T-helper 9 cell (primary cell): ENCODE measurements around the gene TNIP3.
"Not testable (repeated sequence)": the region's sequence is repeated elsewhere in the genome, so short reads cannot be mapped to it uniquely, and the experiment has no call there.

Experiments
- DNase-seq: peaks from one replicate; pipeline ENCODE4 v3.0.0-alpha.2; 2020

Gene TNIP3

DNA sequence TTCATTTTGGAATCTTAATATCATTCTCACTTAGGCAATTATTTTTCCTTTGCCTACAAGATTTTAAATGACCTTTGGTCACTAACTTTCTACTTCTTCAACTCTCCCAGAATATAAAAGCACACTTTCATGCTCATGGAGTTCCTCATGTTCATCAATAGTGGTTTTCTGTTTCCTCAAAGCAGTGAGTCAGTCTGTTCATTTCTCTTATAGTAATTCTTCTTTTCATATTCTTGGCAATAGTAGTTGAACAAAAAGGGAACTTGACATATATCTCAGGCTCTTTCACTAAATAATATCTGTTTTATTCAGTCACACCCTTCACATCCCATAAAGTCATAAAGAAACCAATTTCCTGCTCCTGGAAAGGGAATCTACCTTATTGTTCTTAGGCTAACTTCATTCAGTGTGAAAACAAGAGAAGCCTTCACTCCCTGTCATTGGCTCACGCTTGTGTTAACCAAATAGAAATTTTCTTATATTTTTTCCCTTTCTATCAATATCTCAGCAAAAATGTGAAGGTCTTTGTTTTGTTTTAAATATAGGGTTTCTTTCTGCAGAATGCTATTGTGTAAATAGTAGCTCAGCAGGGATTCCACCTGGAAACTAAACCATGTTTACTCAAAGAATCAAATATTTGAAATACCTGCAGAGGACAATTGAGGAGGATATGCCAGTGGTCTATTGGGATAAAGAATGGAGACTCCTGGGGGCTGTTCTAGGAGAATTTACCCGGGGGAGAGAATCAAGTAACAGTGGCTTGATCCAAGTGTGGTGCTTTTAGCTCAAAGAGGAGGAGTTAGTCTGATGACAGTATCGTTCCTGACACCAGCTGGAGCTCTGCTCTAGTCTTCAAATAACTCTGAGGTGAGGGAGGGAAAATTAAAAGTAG is 13.4 kb upstream of the TNIP3 start:
- DNase-seq: no peak

DNA sequence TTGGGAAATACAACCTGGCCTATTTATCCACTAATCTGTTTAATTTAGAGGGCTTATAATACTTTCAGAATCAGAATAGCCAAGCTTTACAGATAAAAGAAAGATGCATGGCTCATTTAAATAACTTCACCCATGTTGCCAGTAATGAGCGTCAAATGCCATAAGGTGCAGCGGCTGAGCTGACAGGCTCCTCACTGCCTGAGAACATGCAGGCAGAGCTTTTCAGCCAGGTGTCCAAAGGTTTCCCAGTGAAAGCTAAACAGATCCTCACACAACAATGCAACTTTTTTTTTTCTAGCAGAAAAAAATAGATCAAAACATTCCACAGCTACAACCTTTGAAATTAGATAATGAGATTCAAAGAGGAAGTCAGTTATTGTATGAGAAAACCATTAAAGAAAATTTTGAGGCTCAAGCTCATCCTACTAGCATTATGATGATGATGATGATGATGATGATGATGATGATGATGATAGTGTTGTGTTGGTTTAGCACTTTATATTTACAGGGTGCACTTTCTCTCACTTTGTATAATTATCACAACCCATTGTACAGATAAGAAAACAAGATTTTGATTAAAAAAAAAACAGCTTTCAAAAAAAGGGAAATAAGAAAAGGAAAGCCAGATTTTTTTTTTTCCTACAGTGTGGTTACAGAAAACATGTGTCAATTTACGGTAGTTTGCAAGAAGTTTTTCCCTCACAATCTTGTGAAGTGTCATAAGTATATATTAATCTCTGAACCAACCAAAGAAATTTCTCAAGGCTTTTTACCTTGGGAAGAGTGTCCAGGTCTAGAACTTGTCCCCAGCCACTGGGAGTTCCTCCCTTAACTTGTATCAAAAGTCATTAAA is 12.2 kb upstream of the TNIP3 start:
- DNase-seq: no peak

DNA sequence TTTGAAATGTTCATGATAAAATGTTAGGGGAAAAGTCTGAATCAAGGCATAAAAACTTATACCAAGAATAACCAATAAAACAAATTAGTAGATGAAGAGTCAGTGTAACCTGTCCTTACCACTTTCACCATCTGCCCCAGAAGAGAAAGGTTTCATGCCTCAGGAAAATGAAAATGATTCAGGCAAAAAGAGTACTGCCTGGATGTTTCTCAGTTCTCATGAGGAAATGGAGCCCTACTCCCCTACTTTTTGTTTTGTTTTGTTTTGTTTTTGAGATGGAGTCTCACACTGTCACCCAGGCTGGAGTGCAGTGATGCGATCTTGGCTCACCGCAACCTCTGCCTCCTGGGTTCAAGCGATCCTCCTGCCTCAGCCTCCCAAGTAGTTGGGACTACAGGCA is 7.4 kb upstream of the TNIP3 start:
- DNase-seq: not testable (repeated sequence)

DNA sequence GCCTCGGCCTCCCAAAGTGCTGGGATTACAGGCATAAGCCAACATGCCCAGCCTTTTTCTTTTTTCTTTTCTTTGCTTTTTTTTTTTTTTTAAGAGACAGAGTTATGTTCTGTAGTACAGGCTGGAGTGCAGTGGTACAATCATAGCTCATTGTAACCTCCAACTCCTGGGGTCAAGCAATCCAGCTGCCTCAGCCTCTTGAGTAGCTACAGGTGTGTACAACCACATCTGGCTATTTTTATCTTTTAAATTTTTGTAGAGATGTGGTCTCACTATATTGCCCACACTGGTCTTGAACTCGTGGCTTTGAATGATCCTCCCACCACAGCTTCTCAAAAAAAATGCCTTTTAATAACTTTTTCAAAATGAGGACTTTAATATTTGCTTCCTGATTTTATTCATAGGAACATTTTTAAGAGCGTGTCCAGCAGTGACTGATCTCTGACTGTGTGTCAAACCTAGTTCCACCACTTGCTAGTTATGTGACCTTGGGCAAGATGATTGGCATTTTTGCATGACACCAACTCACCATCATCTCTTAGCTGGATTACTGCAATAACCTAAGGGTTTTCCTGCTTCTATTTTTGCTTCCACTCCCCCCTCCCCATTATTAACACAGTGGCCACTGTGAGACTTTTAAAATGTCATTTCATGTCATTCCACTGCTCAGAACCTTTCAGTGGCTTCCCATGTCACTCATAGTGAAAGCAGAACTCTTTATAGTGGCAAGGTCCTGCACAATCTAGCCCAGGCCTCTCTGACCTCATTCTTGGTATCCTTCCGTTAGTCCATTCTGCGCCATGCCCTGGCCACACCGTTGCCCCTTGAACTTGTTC is 4.5 kb upstream of the TNIP3 start:
- DNase-seq: no peak

DNA sequence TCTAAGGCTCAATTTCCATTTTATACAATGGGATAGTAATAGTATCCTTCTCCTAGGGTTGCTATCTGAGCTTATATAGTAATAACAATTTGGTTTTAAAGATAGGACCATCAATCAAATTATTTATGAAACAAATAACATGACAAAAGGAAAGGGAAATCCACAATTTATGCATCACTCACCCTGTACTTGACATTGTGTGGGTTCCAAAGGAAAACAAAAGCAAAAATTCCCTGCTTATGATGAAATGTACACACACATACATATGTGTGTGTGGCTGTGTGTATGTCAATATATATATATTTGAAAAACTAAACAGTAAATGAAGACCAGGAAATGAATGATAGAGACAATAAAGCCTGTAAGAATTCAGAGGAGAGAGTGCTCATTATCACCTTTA is 2.9 kb upstream of the TNIP3 start:
- no peak for DNase-seq

DNA sequence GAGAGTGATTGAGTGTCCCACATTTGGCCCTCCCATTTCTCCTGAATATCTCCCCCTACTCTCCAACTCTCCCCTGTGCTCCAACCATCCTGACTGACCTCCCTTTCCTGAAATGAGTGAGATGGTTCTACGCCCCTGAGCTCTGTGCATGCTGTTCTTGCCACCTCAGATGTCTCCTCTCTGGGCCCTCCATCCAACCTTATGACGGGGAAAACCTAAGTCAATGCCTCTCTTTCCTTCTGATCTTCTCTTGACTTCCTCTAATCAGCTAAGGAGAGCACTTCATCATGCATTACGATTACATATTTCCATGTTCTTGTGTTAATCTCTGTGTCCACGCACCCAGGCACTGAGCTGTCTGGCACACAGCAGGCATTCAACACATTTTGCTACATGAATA is 1.1 kb upstream of the TNIP3 start:
- DNase-seq: no peak

DNA sequence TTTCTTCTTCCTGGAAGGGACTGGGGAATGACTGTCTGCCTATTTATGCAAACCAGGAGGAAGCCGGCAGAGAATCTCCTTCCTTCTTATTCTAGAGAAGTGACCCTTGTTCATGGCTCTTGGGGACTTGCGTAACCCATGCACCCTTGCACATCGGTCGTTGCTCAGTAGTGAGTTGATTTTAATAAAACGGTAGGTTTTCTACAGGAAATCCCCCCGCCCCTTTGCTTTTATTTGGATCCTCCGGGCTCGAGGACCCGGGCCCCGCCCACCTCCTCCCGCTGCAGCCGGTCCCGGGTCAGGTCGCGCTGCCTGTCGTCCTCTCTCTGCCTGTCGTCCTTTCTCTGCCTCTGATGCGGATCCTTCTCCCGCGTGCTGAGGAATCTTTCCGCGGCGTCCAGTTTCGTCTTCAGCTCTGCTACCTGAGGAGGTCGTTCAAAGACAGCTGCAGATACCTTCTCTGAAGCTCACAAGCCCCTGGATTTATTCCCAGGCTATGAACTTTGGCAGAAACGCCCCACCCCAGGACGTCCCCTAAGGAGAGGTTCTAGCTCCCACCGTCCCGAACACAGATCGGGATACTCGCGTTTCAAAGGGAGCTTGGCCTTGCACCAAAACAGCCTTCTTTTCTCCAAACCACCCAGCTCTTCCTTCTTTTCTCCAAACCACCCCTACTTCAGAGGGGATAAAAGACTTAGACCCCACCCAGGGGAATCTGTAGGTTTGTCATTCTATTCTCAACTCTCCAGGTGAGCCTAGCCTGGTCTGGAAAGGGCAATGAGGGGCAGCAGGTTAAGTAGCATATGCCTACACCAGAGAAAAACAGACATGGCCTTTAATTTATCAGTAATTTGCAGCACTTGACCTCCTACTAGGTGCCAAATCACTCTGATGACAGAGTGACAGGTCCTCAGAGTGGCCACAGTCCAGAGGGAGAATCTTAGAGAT is 7.0 kb downstream of the TNIP3 start:
- peak; percentile 15 for DNase-seq

DNA sequence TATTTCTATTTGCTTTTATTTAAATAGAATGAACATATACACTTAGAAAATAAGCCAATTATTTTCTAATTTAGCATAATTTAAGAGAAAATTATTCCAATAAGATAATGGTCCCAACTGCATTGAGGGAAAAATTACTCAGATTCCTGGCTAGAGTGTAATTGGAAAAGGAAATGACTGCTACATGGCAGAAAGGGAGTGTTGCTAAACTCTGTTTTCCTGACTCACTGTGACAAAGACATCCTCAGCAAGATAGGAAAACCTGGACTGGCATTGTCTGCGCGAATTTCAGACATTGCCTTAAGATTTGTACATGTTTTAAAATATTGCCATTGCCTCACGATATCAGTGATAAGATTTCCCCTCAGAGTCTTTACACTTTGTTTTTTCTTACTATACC is 8.2 kb downstream of the TNIP3 start:
- no peak for DNase-seq

DNA sequence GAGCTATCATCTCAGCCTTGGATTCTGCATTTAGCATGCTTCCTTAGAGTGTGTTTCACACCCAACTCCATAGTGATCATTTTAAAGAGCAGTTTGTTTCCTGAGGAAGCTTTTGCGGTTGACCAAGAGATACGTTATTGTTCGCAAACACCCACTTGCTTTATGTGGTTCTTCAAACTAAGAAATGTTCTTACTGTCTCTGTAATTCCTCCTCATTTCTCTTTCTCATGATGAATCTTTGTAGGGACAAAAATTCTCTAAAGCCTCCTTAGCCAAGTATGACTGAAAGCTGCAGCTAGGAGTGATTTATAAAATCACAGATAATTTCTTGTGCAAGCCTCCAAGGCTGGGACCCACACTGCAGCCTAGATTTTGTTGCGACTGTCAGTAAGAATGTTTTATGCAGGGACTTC is 10.0 kb downstream of the TNIP3 start:
- DNase-seq: no peak

DNA sequence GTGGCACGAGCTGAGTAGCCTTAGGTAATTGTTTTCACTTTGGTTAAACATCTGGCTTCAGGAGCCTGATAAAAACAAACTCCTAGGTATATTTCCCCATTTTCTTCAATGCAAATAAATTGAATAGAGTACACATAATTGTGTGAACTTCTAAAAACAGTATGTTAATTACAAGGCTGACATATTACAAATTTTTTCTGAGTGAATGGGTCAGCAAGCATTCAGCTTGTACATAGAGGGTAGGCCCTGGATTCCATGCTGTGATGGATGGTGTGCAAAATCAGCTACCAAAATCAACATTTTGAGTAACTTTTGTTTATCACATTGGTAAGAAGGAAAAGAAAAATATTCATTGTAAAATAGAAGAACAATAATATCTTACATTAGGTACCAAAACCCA is 12.2 kb downstream of the TNIP3 start:
- DNase-seq: no peak

DNA sequence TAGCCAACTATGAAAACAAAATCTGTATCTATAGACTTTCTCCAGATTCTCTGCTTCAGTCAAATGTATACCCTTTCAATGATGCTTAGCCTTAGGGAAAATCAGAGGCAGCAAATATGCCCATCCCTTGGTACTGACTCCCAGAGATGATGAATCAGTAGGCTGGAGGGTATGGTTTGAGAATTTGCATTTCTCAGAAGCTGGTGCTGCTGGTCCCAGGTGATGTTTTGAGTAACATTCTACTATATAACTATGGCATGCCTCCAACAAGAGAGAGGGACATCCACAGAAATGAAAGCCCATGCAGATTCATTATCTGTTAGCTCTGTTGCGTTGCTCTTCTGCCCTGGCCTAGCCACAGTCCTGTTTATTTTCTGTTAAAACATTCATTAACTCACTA is 13.6 kb downstream of the TNIP3 start:
- no peak for DNase-seq

DNA sequence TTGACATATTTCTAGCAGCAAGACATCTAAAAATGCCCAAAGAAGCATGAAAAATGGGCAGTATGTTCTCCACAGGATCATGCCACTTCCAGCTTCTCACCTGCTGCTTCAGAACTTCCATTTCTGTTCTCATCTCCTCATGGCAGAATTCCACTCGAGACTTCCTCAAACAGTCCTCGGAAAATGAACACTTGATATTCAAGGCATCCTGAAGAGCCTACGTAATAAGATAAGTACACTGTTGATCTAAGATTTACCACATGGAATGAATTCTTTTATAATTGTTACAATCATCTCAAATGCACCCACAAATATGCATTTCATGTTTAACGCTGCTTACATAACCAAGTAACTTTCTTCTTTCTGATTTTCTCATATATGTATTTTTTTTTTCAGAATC is 14.1 kb downstream of the TNIP3 start:
- DNase-seq: no peak

DNA sequence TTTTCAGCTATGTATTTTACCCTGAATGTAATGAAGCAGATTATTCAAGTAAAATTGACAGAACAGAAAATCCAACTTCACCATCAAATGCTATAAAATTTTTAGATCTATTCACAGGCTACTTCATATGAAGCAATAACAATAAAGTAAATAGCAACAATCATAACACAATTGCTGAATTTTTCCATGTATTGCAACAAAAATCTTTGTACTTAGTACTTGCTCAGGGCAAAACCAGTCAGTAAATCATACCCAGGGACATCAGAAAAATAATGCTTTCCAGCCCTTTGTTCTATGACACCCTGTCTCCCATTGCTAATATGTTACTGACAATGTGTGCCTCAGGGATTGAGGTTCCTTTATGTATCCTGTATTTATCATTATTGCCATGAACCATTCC is 15.5 kb downstream of the TNIP3 start:
- DNase-seq: no peak

DNA sequence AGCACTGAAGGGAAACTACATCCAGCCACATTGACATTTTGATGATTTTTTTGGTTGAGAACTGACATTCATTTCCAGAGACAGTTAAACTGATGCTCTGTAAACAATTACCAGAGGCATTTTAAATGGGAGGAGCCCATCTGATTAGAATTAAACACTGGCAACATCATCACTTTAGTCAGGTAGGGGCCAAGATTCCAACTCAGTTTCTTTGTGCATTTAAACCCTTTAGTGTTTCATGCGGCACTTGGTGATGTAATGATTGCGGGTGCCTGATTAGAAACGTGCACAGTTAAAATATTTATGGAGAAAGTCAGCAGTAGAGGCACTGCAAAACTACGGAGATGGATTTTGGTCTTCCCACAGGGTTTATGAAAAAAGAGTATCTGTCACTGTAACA is 16.1 kb downstream of the TNIP3 start:
- no peak for DNase-seq

DNA sequence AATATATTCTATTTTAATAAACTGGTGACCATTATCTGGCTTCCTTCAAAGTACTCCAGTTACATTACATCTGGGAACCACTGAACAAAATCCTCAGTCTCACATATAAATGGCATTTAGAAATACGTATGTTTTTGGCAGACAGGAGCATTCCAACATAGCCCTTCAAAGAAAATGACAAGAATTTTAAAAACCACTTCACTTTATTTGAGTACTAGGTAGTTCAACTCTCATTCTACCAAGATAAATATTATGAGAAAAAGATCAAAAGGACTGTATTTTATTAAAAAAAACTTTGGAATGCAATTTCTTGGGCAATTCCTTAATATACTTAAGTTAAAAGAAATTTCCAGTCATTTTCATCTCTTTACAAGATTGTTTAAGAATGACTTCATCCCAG is 17.6 kb downstream of the TNIP3 start:
- DNase-seq: no peak

DNA sequence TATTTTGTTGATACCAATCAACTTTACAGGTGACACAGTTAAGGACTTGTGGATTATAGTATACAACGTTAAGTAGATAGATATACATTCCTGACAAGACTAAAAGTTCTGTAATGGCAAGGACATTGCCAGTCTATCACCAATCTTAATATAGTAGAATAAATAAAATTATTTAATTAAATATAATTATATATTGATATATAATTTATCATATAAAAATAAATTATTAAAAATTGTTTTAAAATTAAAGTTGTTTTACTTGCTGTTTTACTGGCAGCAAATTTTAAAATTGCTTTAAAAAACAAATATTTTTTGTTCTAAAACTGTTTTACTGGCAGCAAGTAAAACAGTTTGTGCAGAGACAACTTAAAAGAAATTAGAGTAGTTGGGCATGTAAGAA is 18.7 kb downstream of the TNIP3 start:
- no peak for DNase-seq

DNA sequence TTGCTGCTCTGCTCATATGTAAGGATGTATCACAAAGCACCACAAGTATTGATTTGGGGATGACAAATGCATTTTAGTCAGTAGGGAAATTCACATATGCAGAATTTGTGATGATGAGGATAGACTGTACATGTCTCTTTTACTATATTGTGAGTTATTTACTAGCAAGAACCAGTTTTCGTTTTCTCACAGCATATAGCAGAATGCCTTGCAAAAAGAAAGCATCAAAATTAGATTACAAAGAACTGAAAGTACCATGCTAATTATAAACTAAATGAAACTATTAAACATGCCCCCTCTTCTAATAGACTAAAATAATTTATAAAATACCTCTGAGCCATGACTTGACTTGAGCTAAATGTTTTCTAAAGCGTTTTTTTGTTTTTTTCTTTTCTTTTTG is 20.1 kb downstream of the TNIP3 start:
- no peak for DNase-seq

DNA sequence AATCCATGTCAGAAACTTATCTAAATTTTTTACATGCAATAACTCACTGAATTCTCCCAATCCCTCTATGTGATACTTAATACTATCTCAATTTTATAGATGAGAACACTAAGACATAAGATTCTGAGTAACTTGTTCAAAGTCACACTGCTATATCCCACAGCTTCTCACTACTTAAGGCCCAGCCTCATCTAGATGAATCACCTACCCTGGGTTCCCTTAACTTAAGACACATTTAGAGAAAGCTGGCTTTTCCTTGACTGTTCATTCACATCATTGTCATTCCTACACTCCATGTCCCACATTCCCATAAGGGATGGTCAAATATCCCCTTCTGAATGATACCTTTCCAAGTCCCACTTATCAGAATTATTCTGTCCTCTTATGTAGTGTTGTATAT is 21.0 kb downstream of the TNIP3 start:
- DNase-seq: no peak

DNA sequence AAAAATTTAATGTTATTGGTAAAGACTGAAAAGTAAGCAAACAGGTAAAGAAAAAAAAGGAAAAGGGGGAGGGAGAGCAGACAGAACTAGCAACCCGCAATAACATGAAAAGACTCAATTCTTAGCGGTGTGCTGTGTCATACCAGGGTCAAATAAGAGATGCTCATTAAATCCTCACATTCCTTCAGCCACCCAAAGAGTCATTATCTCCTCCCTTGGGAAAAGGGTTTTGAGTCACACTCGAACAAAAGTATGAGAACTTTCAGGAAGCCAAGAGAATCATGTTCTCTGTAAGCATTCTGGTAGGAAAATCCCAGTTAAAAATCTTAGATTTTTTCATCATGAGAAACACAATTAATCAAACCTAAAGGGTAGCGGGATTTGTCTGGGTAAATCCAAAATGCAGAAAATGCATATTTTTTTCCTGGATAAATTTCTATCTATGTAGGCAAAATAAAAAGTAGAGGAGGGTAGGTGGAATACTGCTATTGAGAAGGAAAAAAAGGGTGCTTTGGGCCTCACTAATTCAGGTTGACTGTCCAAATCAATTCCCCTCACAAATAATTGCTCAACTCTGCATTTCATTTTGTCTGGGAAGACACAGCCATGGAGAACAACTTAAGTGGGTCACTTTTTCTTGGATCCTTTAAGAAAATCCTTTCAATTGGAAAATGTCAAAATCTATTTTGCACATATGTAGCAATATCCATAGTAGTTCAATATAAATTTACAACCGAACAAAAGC is 23.2 kb downstream of the TNIP3 start:
- DNase-seq: no peak

DNA sequence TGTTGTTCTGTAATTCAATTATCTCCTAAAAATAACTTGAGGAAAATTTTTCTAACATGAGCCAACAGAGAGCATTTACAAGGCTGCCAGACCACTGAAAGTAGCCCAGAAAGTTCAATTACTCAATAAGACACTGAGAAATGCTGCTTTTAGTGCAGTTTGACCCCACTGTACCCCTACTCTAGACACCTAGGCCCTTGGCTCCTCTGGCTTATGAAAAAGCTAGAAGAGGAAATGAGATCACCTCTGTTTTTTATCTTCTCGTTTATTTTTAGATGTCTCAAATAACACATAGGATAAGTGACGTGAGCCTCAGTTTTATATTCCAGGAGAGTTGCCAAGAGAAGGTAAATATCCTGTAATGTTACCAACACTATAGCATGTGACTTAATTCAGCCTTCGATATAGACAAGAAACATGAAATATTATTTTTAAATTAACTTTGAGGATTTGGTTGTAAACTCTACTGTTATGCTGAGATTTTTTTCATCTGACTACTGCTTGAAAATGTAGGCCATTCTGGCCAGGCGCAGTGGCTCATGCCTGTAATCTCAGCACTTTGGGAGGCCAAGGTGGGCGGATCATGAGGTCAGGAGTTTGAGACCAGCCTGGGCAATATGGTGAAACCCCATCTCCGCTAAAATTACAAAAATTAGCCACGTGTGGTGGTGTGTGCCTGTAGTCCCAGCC is 24.4 kb downstream of the TNIP3 start:
- no peak for DNase-seq
